ENCODE data around the gene ALDH1A1.

DNA sequence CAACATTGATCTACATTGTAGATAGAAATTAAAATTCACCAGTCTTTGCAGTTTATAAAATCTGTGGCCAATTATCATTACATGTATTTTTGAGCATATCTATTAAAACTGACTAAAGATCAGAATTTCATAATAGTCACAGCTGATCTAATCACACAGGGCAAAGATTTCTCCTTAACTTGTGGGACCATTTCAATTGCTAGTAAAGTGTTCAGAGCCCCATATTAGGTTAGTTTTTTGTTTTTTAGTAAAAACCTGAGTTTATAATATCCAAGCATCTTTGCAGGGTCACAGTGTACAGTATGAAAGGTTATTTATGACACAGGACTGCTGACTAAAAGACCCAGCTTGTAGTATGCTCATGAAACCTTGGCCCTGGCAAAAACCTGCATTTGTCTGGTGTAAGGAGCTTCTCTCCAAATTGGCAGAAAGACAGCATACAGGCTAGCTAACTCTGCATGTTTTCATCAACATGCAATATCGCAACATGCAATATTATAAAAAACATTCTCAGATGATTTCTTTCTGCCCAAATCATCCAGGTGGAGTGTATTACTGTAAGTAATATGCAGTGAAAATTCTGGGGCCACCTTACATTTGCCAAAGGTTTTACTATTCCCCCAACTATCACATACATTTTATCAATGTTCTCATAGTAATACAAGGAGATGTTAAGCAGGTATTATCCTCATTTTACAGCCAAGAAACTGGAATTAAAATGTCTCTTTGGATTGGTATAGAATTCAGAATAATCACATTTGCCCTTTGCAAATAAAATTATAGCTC lies 37.7 kb upstream of the ALDH1A1 start:
- TF ChIP-seq, protein P1, sequence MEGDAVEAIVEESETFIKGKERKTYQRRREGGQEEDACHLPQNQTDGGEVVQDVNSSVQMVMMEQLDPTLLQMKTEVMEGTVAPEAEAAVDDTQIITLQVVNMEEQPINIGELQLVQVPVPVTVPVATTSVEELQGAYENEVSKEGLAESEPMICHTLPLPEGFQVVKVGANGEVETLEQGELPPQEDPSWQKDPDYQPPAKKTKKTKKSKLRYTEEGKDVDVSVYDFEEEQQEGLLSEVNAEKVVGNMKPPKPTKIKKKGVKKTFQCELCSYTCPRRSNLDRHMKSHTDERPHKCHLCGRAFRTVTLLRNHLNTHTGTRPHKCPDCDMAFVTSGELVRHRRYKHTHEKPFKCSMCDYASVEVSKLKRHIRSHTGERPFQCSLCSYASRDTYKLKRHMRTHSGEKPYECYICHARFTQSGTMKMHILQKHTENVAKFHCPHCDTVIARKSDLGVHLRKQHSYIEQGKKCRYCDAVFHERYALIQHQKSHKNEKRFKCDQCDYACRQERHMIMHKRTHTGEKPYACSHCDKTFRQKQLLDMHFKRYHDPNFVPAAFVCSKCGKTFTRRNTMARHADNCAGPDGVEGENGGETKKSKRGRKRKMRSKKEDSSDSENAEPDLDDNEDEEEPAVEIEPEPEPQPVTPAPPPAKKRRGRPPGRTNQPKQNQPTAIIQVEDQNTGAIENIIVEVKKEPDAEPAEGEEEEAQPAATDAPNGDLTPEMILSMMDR (conservative IDR thresholded peaks at IDR 0.05) = no peak
- TF ChIP-seq EZH2 (IDR thresholded peaks at IDR 0.05; ENCODE audit: low read depth) = no peak

All from PC-9 (cell line).